Glutamatergic neuron (in vitro differentiated cells): Measurements from ENCODE around the gene AP1G2. TPM values are rescaled to one million over a fixed set of nuclear protein-coding genes. Genes with fewer than 3 reads are reported as not detected.
A peak's percentile ranks its signal among the peaks of the same experiment; 100 is the strongest.

Experiments used
- DNase-seq: peaks from one replicate; pipeline ENCODE4 v3.0.0; 2022
- H3K27ac Mint-ChIP-seq: one replicate; pipeline ENCODE4 v1.8.0; 2020; ENCODE audit warnings: mild to moderate bottlenecking, mixed read lengths, inconsistent platforms; ENCODE audit not compliant: unreplicated experiment
- H3K27me3 Mint-ChIP-seq: one replicate; pipeline ENCODE4 v1.8.0; 2020; ENCODE audit warnings: mild to moderate bottlenecking, moderate library complexity, mixed read lengths, inconsistent platforms; ENCODE audit not compliant: unreplicated experiment
- H3K36me3 Mint-ChIP-seq: one replicate; pipeline ENCODE4 v1.8.0; 2020; ENCODE audit warnings: mild to moderate bottlenecking, mixed read lengths, inconsistent platforms; ENCODE audit not compliant: unreplicated experiment
- H3K4me1 Mint-ChIP-seq: one replicate; pipeline ENCODE4 v1.8.0; 2020; ENCODE audit warnings: mild to moderate bottlenecking, low read depth, mixed read lengths, inconsistent platforms; ENCODE audit not compliant: unreplicated experiment
- H3K4me3 Mint-ChIP-seq: one replicate; pipeline ENCODE4 v1.8.0; 2020; ENCODE audit warnings: mild to moderate bottlenecking, mixed read lengths, inconsistent platforms; ENCODE audit not compliant: unreplicated experiment
- H3K9me3 Mint-ChIP-seq: one replicate; pipeline ENCODE4 v1.8.0; 2020; ENCODE audit warnings: mild to moderate bottlenecking, moderate library complexity, mixed read lengths, inconsistent platforms; ENCODE audit not compliant: unreplicated experiment
- CTCF ChIP-seq: fragments of 200-600 bp; sonication (generic); IDR thresholded peaks from one replicate; pipeline ENCODE4 v1.5.0; 2021; ENCODE audit not compliant: partially characterized antibody, unreplicated experiment
- total RNA-seq: library from RNA; stranded (reverse); fragmentation: NEBNext Ultra II Directional; extraction: Animal tissue kit (Norgen Biotek cat#: 25700); gene quantifications from one replicate; pipeline ENCODE4 v1.2.1, GENCODE V29; 2021; ENCODE audit not compliant: unreplicated experiment

The AP1G2 gene
- total RNA-seq, 1 donor from 2014 or later: 105 TPM

- Mint-ChIP-seq H3K36me3 (peaks cover 9% of the 10 kb centered on the region), H3K27ac (peak overlapping the region; percentile 77), H3K9me3 (peaks cover 12% of the 10 kb centered on the region), H3K4me3 (peak overlapping the region; percentile 60), H3K27me3 (peaks cover 21% of the 10 kb centered on the region), H3K4me1 (peaks cover 22% of the 10 kb centered on the region)
- peak; percentile 46 for DNase-seq
- TF ChIP-seq CTCF: no peak
Observed at GRCh38 chr14:23569443-23570151, 2.0 kb upstream of the AP1G2 start.

GRCh38 chr14:23568600-23569331, 1.2 kb upstream of the AP1G2 start:
- Mint-ChIP-seq H3K36me3 (peaks cover 7% of the 10 kb centered on the region), H3K9me3 (peaks cover 12% of the 10 kb centered on the region), H3K4me3 (peak overlapping the region; percentile 97), H3K27me3 (peaks cover 22% of the 10 kb centered on the region), H3K4me1 (peaks cover 21% of the 10 kb centered on the region), H3K27ac (peak overlapping the region; percentile 77)
- peak; percentile 31 for TF ChIP-seq CTCF
- peak; percentile 74 for DNase-seq

- Mint-ChIP-seq H3K4me3 (peak overlapping the region; percentile 97), H3K27ac (peak overlapping the region; percentile 43), H3K4me1 (peaks cover 20% of the 10 kb centered on the region), H3K27me3 (peaks cover 21% of the 10 kb centered on the region), H3K36me3 (peaks cover 4% of the 10 kb centered on the region), H3K9me3 (peaks cover 12% of the 10 kb centered on the region)
- DNase-seq: no peak
- no peak for TF ChIP-seq CTCF
Observed at GRCh38 chr14:23568021-23568599, 519 bp upstream of the AP1G2 start.

- Mint-ChIP-seq H3K27ac (peak overlapping the region; percentile 48), H3K36me3 (peaks cover 4% of the 10 kb centered on the region), H3K4me1 (peaks cover 19% of the 10 kb centered on the region), H3K9me3 (peaks cover 12% of the 10 kb centered on the region), H3K4me3 (peak overlapping the region; percentile 97), H3K27me3 (peaks cover 16% of the 10 kb centered on the region)
- no peak for TF ChIP-seq CTCF
- no peak for DNase-seq
Observed at GRCh38 chr14:23566778-23567185, 809 bp downstream of the AP1G2 start.
